Upper lobe of right lung (tissue), 1 donor: Measurements from ENCODE around the gene PRR11. TPM values are rescaled to one million over a fixed set of nuclear protein-coding genes. Genes with fewer than 3 reads are reported as not detected.

Experiments
- ATAC-seq: fragments of 200-7000 bp; cut with Tn5 transposase; one replicate; pipeline ENCODE4 v1.9.1; 2020; ENCODE audit warnings: mild to moderate bottlenecking, moderate library complexity
- DNase-seq: peaks from one replicate; pipeline ENCODE4 v3.0.0-alpha.2; 2020
- H3K27ac ChIP-seq: fragments of 200-600 bp; one replicate; pipeline ENCODE4 v1.8.0; 2022
- H3K27me3 ChIP-seq: fragments of 200-600 bp; one replicate; pipeline ENCODE4 v1.8.0; 2022; ENCODE audit warnings: mild to moderate bottlenecking
- H3K36me3 ChIP-seq: fragments of 200-600 bp; one replicate; pipeline ENCODE4 v1.8.0; 2022
- H3K4me1 ChIP-seq: fragments of 200-600 bp; one replicate; pipeline ENCODE4 v1.8.0; 2022
- H3K4me3 ChIP-seq: fragments of 200-600 bp; one replicate; pipeline ENCODE4 v1.8.0; 2022; ENCODE audit warnings: mild to moderate bottlenecking
- H3K9me3 ChIP-seq: fragments of 200-600 bp; one replicate; pipeline ENCODE4 v1.8.0; 2022
- intact Hi-C: fragments of 100-400 bp; cut with DNase I; formaldehyde crosslinking; loops from one replicate; pipeline ENCODE4 v1.11.0; 2022
- microRNA-seq: library from miRNA; unstranded; fragments of <30 nt; microRNA quantifications from one replicate; pipeline ENCODE4 v1.2.0, GENCODE V29; 2020; ENCODE audit warnings: borderline microRNAs expressed
- total RNA-seq: library from RNA; stranded (reverse); fragmentation: NEBNext Ultra II Directional; extraction: Animal tissue kit (Norgen Biotek cat#: 25700); gene quantifications from one replicate; pipeline ENCODE4 v1.2.1, GENCODE V29; 2021
- TF ChIP-seq, protein P1 (sequence below): fragments of 200-600 bp; IDR thresholded peaks from one replicate; pipeline ENCODE4 v1.8.0; 2022; ENCODE audit warnings: antibody characterized with exemption
- donor health status: DM: no; HTN: yes; CAD: no; lungs with severe emphysema.

The PRR11 gene
- total RNA-seq, 1 donor from 2014 or later: 2.4 TPM

DNA sequence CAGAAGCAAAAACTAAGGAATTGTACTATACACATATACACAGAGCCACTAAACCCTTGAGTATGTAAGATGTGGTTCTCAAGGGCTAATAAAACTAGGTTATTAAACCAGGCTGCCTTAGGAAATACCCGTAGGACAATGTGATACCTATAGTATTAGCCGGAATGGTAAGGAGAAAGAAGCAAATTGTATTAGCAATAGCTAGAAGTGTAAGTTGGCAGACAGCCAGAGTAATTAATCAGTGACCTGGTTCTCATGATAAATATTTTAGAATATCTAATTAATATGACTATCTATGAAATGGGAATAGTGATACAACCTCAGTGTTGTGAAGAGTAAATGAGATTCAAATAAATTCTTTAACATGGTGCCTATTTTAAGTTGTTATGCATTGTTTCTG is 83.4 kb downstream of the PRR11 start:
- intact Hi-C loops: no loop called here
- H3K27ac ChIP-seq: no peak overlapping the region
- TF ChIP-seq, protein P1, sequence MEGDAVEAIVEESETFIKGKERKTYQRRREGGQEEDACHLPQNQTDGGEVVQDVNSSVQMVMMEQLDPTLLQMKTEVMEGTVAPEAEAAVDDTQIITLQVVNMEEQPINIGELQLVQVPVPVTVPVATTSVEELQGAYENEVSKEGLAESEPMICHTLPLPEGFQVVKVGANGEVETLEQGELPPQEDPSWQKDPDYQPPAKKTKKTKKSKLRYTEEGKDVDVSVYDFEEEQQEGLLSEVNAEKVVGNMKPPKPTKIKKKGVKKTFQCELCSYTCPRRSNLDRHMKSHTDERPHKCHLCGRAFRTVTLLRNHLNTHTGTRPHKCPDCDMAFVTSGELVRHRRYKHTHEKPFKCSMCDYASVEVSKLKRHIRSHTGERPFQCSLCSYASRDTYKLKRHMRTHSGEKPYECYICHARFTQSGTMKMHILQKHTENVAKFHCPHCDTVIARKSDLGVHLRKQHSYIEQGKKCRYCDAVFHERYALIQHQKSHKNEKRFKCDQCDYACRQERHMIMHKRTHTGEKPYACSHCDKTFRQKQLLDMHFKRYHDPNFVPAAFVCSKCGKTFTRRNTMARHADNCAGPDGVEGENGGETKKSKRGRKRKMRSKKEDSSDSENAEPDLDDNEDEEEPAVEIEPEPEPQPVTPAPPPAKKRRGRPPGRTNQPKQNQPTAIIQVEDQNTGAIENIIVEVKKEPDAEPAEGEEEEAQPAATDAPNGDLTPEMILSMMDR: no peak
- no peaks in the 10 kb centered on the region for H3K4me1 ChIP-seq
- H3K36me3 ChIP-seq: no peaks in the 10 kb centered on the region
- ATAC-seq (no peak), DNase-seq (no peak)
- no peaks in the 10 kb centered on the region for H3K9me3 ChIP-seq
- H3K4me3 ChIP-seq: no peak overlapping the region
- H3K27me3 ChIP-seq: no peaks in the 10 kb centered on the region

DNA sequence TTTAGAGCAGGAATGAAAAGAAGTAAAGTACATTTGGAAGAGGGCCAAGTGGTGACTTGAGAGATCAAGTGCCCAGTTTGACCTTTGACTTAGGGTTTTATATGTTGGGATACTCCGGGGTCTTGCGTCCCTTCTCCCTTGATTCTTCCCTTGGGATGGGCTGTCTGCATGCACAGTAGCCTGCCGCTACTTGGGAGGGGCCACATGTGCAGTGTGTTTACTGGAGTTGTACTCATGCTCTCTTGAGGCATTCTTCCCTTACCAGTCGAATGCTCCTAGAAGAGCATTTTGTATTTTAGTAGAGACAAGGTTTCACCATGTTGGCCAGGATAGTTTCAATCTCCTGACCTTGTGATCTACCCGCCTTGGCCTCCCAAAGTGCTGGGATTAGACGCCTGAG is 88.5 kb downstream of the PRR11 start:
- no peaks in the 10 kb centered on the region for H3K36me3 ChIP-seq
- intact Hi-C loops: no loop called here
- ATAC-seq: no peak
- DNase-seq: no peak
- TF ChIP-seq, protein P1: no peak
- no peak overlapping the region for H3K27ac ChIP-seq
- H3K4me1 ChIP-seq: no peaks in the 10 kb centered on the region
- no peaks in the 10 kb centered on the region for H3K27me3 ChIP-seq
- H3K4me3 ChIP-seq: no peak overlapping the region
- no peaks in the 10 kb centered on the region for H3K9me3 ChIP-seq

Small RNA genes within 50 kb of the gene (microRNA-seq; reads per million reads assigned to microRNA genes)
- gene MIR301A (220 reads per million, percentile 73 among the genes with 10 or more reads in this experiment), gene MIR454 (572 reads per million, percentile 83 among the genes with 10 or more reads in this experiment)

Other genes starting within 250 kb of the PRR11 start
- gene TRIM37, start 48.9 kb upstream of the PRR11 start, total RNA-seq: 20.3 TPM
- gene SKA2, start 560 bp upstream of the PRR11 start, total RNA-seq: 21.3 TPM
- gene SMG8, start 54.3 kb downstream of the PRR11 start, total RNA-seq: 12.6 TPM
- 3.9 TPM for gene GDPD1, start 64.8 kb downstream of the PRR11 start, total RNA-seq
- 19.6 TPM for gene YPEL2, start 175.9 kb downstream of the PRR11 start, total RNA-seq